ENCODE data around the gene MEGF9.

Gene MEGF9

DNA sequence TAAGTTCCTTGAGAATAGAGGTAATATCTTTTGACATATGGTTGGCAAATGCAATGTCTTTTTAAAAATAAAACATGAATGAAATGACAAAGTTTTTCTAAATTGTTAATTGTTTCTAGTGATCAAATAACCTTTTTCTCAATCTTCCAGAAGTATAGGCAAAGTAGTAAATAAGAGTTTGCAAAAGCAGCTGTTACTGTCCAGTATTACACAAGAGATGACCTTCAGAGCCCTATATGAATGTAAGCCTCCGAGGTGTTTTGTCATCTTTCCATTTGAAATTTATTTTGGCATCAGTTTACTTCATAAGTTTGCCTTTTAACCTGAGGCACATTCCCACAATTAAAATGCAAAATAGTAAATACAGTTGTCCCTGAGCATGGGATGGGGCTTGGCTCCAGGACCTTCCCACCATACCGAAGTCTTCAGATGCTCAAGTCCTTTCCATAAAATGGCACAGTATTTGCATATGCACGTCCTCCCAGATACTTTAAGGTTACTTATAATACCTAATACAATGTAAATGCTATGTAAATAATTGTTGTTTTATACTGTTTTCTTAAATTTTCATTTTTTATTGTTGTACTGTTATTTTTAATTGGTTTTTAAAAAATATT, 65.6 kb downstream of the MEGF9 start:
- no peak overlapping the region for H2AFZ ChIP-seq (ENCODE audit: low read depth, low read length)
- no peaks in the 10 kb centered on the region for H3K36me3 ChIP-seq (replicated peaks; ENCODE audit: low read depth, low read length)
- no peak overlapping the region for H3K4me3 ChIP-seq (ENCODE audit: low read length)
- H4K20me1 ChIP-seq (ENCODE audit: insufficient read depth, low read length): no peaks in the 10 kb centered on the region
- H3K9me3 ChIP-seq (ENCODE audit: insufficient read depth, low read length): no peaks in the 10 kb centered on the region
- H3K27me3 ChIP-seq (ENCODE audit: low read depth, low read length): no peaks in the 10 kb centered on the region
- H3K4me2 ChIP-seq (ENCODE audit: low read length): no peak overlapping the region
- no peaks in the 10 kb centered on the region for H3K79me2 ChIP-seq (ENCODE audit: low read length)
- no peak overlapping the region for H3K9ac ChIP-seq (ENCODE audit: low read length)
- no peak overlapping the region for H3K27ac ChIP-seq (ENCODE audit: low read length)
- TF ChIP-seq CTCF (IDR thresholded peaks at IDR 0.05; ENCODE audit: low read depth, low read length): no peak
- no peak for TF ChIP-seq EZH2phosphoT487 (IDR thresholded peaks at IDR 0.05; ENCODE audit: low read depth)
- no peaks in the 10 kb centered on the region for H3K4me1 ChIP-seq (ENCODE audit: low read length)

DNA sequence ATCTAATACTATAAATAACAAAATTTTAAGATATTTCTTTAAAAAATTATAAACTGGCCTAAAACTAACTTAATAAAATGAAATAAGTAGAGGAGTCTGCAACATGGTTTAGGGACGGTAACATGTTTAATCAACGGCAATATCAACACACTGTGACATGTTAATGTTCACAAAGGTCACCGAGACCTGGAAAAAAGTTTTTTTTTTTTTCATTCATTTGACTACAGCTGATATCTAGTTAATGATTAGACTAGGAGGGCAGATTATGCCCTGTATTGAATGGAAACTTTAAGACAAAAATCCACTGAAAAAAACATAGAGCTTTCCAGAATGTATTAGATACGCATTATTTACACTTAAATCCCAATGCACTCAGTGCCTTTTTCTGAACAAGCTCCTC, 67.3 kb downstream of the MEGF9 start:
- Histone ChIP-seq H3K27me3 (ENCODE audit: low read depth, low read length) (no peaks in the 10 kb centered on the region), H3K27ac (ENCODE audit: low read length) (no peak overlapping the region), H4K20me1 (ENCODE audit: insufficient read depth, low read length) (no peaks in the 10 kb centered on the region), H3K4me1 (ENCODE audit: low read length) (no peaks in the 10 kb centered on the region), H3K79me2 (ENCODE audit: low read length) (no peaks in the 10 kb centered on the region), H2AFZ (ENCODE audit: low read depth, low read length) (no peak overlapping the region), H3K4me3 (ENCODE audit: low read length) (no peak overlapping the region), H3K9me3 (ENCODE audit: insufficient read depth, low read length) (no peaks in the 10 kb centered on the region), H3K9ac (ENCODE audit: low read length) (no peak overlapping the region), H3K36me3 (replicated peaks; ENCODE audit: low read depth, low read length) (no peaks in the 10 kb centered on the region), H3K4me2 (ENCODE audit: low read length) (no peak overlapping the region)
- TF ChIP-seq EZH2phosphoT487 (IDR thresholded peaks at IDR 0.05; ENCODE audit: low read depth): no peak
- TF ChIP-seq CTCF (IDR thresholded peaks at IDR 0.05; ENCODE audit: low read depth, low read length): no peak

GRCh38 chr9:120645760-120646159, 68.5 kb downstream of the MEGF9 start:
- H3K4me2 ChIP-seq (ENCODE audit: low read length): no peak overlapping the region
- H3K9me3 ChIP-seq (ENCODE audit: insufficient read depth, low read length): no peaks in the 10 kb centered on the region
- no peak overlapping the region for H3K4me3 ChIP-seq (ENCODE audit: low read length)
- no peaks in the 10 kb centered on the region for H3K36me3 ChIP-seq (replicated peaks; ENCODE audit: low read depth, low read length)
- TF ChIP-seq CTCF (IDR thresholded peaks at IDR 0.05; ENCODE audit: low read depth, low read length) (no peak), EZH2phosphoT487 (IDR thresholded peaks at IDR 0.05; ENCODE audit: low read depth) (no peak)
- no peak overlapping the region for H3K9ac ChIP-seq (ENCODE audit: low read length)
- no peak overlapping the region for H3K27ac ChIP-seq (ENCODE audit: low read length)
- no peaks in the 10 kb centered on the region for H3K4me1 ChIP-seq (ENCODE audit: low read length)
- no peak overlapping the region for H2AFZ ChIP-seq (ENCODE audit: low read depth, low read length)
- H4K20me1 ChIP-seq (ENCODE audit: insufficient read depth, low read length): no peaks in the 10 kb centered on the region
- no peaks in the 10 kb centered on the region for H3K27me3 ChIP-seq (ENCODE audit: low read depth, low read length)
- no peaks in the 10 kb centered on the region for H3K79me2 ChIP-seq (ENCODE audit: low read length)

GRCh38 chr9:120643061-120643460, 71.2 kb downstream of the MEGF9 start:
- H3K4me2 ChIP-seq (ENCODE audit: low read length): no peak overlapping the region
- no peaks in the 10 kb centered on the region for H3K36me3 ChIP-seq (replicated peaks; ENCODE audit: low read depth, low read length)
- no peaks in the 10 kb centered on the region for H4K20me1 ChIP-seq (ENCODE audit: insufficient read depth, low read length)
- no peak overlapping the region for H3K9ac ChIP-seq (ENCODE audit: low read length)
- no peaks in the 10 kb centered on the region for H3K4me1 ChIP-seq (ENCODE audit: low read length)
- no peak for TF ChIP-seq EZH2phosphoT487 (IDR thresholded peaks at IDR 0.05; ENCODE audit: low read depth)
- no peaks in the 10 kb centered on the region for H3K79me2 ChIP-seq (ENCODE audit: low read length)
- H3K4me3 ChIP-seq (ENCODE audit: low read length): no peak overlapping the region
- H3K9me3 ChIP-seq (ENCODE audit: insufficient read depth, low read length): no peaks in the 10 kb centered on the region
- H3K27me3 ChIP-seq (ENCODE audit: low read depth, low read length): no peaks in the 10 kb centered on the region
- no peak overlapping the region for H3K27ac ChIP-seq (ENCODE audit: low read length)
- H2AFZ ChIP-seq (ENCODE audit: low read depth, low read length): no peak overlapping the region
